ENCODE measurements around the gene TMEM184C. TPM values are rescaled to one million over a fixed set of nuclear protein-coding genes. Genes with fewer than 3 reads are reported as not detected.

TMEM184C gene
- total and polyA plus RNA-seq, 2 experiments from 2014 or later = 15.1 to 42.2 TPM

DNA sequence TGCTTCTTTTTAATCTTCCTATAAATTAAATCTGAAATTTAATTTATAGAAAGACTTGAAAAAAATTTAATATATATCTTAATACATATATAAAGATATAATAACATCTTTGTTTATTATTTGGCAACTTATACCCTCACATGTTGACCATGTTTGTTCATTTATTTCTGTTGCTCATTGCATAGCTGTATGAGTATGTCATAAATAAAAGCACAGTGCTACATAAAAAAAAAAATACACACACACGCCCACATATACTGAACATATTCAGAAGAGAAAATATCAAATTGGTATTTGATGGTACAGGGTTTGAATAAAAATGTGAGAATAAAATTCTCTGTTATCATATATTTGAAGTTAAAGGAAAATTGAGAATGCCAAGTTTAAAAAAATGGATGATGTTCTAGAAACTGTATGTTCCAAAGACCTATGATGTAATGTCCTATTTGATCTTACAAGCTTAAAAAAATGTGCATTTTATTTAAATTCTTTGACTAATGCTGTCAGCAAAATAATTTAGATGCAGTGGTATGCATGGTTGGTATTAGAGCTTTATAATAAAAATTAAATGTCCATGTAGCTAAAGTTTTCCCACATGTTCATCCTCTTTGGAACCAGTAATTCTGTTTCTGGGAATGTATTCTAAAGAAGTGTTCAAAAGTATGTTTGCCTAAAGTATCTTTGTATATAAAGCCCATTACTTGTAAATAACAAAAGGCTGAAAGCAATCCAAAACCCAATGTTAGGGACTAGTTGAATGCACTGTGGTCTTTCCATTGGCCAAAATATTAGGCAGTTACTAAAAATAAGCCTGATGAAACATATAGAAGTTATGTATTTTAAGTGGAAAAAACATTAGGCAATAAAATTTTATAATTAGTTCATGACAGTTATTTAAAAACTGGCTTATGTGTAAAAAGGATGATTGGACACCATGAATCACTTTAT, 12.9 kb downstream of the TMEM184C start:
- 0 out of 2 replicates have a peak overlapping the region, but pooled peaks have one; percentile 59 for H3K27ac Mint-ChIP-seq
- H3K4me2 ChIP-seq = no peak overlapping the region

DNA sequence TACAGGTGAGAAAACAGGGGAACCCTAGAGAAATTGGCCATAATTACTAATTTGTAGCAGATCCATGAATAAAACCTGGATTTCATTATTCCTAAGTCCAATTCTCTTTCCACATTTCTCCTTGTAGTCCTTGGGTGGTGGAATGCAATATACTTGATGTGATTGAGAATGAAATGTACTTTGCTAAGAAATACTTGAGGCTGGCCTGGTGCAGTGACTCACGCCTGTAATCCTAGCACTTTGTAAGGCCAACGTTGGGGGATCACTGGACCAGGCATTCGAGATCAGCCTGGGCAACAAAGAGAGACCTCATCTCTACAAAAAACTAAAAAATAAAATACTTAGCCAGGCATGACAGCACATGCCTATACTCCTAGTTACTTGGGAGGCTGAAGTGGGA, 15.9 kb downstream of the TMEM184C start:
- peak overlapping the region; percentile 75 for H3K27ac Mint-ChIP-seq
- peaks cover 12% of the 10 kb centered on the region; the same call in 1 of the 2 replicates for H3K36me3 ChIP-seq (ENCODE audit: insufficient read depth)
- peaks cover 65% of the 10 kb centered on the region for H3K36me3 Mint-ChIP-seq (ENCODE audit: low read depth)
- no peak for TF ChIP-seq STAT1 (IDR thresholded peaks at IDR 0.05; ENCODE audit: unreplicated experiment)
- no peak for TF ChIP-seq NANOG (IDR thresholded peaks at IDR 0.05; ENCODE audit: borderline replicate concordance)
- TF ChIP-seq, protein P1, sequence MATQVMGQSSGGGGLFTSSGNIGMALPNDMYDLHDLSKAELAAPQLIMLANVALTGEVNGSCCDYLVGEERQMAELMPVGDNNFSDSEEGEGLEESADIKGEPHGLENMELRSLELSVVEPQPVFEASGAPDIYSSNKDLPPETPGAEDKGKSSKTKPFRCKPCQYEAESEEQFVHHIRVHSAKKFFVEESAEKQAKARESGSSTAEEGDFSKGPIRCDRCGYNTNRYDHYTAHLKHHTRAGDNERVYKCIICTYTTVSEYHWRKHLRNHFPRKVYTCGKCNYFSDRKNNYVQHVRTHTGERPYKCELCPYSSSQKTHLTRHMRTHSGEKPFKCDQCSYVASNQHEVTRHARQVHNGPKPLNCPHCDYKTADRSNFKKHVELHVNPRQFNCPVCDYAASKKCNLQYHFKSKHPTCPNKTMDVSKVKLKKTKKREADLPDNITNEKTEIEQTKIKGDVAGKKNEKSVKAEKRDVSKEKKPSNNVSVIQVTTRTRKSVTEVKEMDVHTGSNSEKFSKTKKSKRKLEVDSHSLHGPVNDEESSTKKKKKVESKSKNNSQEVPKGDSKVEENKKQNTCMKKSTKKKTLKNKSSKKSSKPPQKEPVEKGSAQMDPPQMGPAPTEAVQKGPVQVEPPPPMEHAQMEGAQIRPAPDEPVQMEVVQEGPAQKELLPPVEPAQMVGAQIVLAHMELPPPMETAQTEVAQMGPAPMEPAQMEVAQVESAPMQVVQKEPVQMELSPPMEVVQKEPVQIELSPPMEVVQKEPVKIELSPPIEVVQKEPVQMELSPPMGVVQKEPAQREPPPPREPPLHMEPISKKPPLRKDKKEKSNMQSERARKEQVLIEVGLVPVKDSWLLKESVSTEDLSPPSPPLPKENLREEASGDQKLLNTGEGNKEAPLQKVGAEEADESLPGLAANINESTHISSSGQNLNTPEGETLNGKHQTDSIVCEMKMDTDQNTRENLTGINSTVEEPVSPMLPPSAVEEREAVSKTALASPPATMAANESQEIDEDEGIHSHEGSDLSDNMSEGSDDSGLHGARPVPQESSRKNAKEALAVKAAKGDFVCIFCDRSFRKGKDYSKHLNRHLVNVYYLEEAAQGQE (IDR thresholded peaks at IDR 0.05; ENCODE audit: unreplicated experiment) = no peak
- TF ChIP-seq POLR2AphosphoS5 (IDR thresholded peaks at IDR 0.05; ENCODE audit: low read depth) = no peak

More for the DNA sequence above, 12.9 kb downstream of the TMEM184C start:
- Mint-ChIP-seq H3K36me3 (ENCODE audit: low read depth) (peaks cover 71% of the 10 kb centered on the region), H3K4me1 (peaks cover 35% of the 10 kb centered on the region), H3K27me3 (ENCODE audit: insufficient read depth, low read depth, poor library complexity) (no peaks in the 10 kb centered on the region), H3K4me3 (no peak overlapping the region), H3K9me3 (no peaks in the 10 kb centered on the region)
- Histone ChIP-seq H3K36me3 (ENCODE audit: insufficient read depth) (peaks cover 5% of the 10 kb centered on the region; the same call in 1 of the 2 replicates), H3K27ac (ENCODE audit: low read depth) (no peak overlapping the region), H3F3A (replicated peaks; ENCODE audit: low read depth) (no peaks in the 10 kb centered on the region), H3K4me1 (ENCODE audit: insufficient read depth) (peaks cover 25% of the 10 kb centered on the region), H3K79me2 (replicated peaks; ENCODE audit: insufficient read depth) (no peaks in the 10 kb centered on the region; the same call in 1 of the 2 replicates), H3K27me3 (ENCODE audit: insufficient read depth) (no peaks in the 10 kb centered on the region), H4K20me1 (replicated peaks; ENCODE audit: insufficient read depth) (no peaks in the 10 kb centered on the region), H3K9me2 (ENCODE audit: insufficient read depth) (no peaks in the 10 kb centered on the region), H3K4me3 (no peak overlapping the region), H2AFZ (no peak overlapping the region)
- DNase-seq (ENCODE audit: low spot score) (no peak), ATAC-seq (no peak)
- TF ChIP-seq CREB1 (CRISPR knock-in tag; IDR thresholded peaks at IDR 0.05; ENCODE audit: low read depth) (no peak), ZNF331 (CRISPR knock-in tag; IDR thresholded peaks at IDR 0.05; ENCODE audit: low read depth) (no peak), STAT1 (IDR thresholded peaks at IDR 0.05; ENCODE audit: unreplicated experiment) (no peak), NANOG (IDR thresholded peaks at IDR 0.05; ENCODE audit: borderline replicate concordance) (no peak), EZH2phosphoT487 (IDR thresholded peaks at IDR 0.05; ENCODE audit: unreplicated experiment) (no peak), JUNB (IDR thresholded peaks at IDR 0.05; ENCODE audit: unreplicated experiment) (no peak)
- TF ChIP-seq, protein P2, sequence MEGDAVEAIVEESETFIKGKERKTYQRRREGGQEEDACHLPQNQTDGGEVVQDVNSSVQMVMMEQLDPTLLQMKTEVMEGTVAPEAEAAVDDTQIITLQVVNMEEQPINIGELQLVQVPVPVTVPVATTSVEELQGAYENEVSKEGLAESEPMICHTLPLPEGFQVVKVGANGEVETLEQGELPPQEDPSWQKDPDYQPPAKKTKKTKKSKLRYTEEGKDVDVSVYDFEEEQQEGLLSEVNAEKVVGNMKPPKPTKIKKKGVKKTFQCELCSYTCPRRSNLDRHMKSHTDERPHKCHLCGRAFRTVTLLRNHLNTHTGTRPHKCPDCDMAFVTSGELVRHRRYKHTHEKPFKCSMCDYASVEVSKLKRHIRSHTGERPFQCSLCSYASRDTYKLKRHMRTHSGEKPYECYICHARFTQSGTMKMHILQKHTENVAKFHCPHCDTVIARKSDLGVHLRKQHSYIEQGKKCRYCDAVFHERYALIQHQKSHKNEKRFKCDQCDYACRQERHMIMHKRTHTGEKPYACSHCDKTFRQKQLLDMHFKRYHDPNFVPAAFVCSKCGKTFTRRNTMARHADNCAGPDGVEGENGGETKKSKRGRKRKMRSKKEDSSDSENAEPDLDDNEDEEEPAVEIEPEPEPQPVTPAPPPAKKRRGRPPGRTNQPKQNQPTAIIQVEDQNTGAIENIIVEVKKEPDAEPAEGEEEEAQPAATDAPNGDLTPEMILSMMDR (conservative IDR thresholded peaks at IDR 0.05; ENCODE audit: low read depth in 2 of 2) = no peak

More for the DNA sequence above, 15.9 kb downstream of the TMEM184C start:
- DNase-seq (ENCODE audit: low spot score) = no peak
- H3K9me3 Mint-ChIP-seq = no peaks in the 10 kb centered on the region
- Histone ChIP-seq H3K27me3 (ENCODE audit: insufficient read depth) (no peaks in the 10 kb centered on the region), H3K27ac (ENCODE audit: low read depth) (no peak overlapping the region), H3K4me2 (no peak overlapping the region), H3K4me1 (ENCODE audit: insufficient read depth) (peaks cover 15% of the 10 kb centered on the region), H4K20me1 (replicated peaks; ENCODE audit: insufficient read depth) (no peaks in the 10 kb centered on the region), H3F3A (replicated peaks; ENCODE audit: low read depth) (no peaks in the 10 kb centered on the region), H2AFZ (no peak overlapping the region), H3K79me2 (replicated peaks; ENCODE audit: insufficient read depth) (no peaks in the 10 kb centered on the region; the same call in 1 of the 2 replicates), H3K4me3 (no peak overlapping the region), H3K9me2 (ENCODE audit: insufficient read depth) (no peaks in the 10 kb centered on the region)
- peaks cover 19% of the 10 kb centered on the region; the same call in 2 of the 3 replicates for H3K4me1 Mint-ChIP-seq
- no peak overlapping the region for H3K4me3 Mint-ChIP-seq
- ATAC-seq = no peak
- H3K27me3 Mint-ChIP-seq (ENCODE audit: insufficient read depth, low read depth, poor library complexity) = no peaks in the 10 kb centered on the region
